Measurements from ENCODE around the gene TADA2B.
"Not testable (repeated sequence)": the region's sequence is repeated elsewhere in the genome, so short reads cannot be mapped to it uniquely, and the experiment has no call there.

The TADA2B gene

GRCh38 chr4:7083597-7084563, 40.7 kb downstream of the TADA2B start:
- DNase-seq: no peak

DNA sequence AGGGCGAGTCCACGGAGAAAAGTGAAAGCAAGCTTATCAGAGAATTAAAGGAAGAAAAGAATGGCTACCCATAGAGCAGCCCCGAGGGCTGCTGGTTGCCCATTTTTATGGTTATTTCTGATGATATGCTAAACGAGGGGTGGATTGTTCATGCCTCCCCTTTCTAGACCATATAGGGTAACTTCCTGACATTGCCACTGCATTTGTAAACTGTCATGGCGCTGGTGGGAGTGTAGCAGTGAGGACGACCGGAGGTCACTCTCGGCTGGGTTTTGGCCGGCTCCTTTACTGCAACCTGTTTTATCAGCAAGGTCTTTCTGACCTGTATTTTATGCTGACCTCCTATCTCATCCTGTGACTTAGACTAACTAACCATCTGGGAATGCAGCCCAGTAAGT, 41.4 kb downstream of the TADA2B start:
- DNase-seq: not testable (repeated sequence)

DNA sequence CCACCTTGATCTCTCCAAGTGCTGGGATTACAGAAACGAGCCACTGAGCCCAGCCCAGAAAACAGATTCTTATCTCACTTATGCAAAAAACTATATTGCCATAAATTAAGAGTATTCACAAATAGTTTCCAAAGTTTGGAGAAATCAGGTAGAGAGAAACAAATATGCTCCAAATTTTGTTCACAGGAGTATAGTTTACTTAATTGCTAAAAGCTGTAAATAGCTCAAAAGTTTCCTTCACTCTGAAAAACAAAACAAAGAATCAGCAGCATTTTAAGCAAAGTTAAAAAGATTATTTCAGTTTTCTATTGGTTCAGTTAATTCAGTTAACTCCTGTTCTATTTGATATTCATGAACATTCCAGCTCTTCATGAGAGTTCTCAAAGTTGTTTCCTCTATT, 43.2 kb downstream of the TADA2B start:
- DNase-seq: no peak

GRCh38 chr4:7087036-7087435, 43.9 kb downstream of the TADA2B start:
- DNase-seq: no peak

DNA sequence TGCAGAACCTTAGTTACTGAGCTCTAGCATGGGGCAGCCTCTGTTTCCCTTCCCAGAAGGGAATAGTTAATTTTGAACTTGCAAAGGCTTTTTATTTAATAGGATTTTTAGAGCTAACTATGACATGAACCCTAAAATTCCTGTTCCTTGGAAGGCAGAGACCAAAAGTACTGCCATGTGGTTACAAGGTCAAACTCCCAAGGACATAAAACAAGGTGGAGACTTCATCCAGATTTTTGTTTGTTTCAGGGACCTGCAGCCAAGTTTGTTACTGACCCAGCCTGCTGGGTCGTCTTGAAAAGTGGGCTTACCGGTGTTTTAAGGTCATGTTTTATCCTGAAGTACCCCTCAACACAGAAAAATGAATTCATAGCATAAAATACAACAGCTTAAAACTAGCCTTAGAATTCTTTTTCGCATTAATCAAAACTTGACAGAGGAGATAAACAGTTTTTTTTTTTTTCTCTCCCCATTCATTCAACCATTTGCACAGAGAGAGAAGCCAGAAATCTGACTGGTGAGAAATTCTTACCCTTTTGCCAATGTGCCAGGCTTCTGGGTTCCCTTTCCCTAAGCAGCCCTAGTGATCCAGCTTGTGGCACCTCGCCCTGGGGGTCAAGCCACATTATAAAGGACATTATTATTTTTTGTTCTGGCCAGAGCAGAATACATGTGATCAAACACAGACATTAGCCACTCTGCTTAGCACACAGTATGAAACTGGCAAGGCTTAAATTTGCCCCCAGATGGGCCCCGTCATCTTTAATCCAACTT, 46.2 kb downstream of the TADA2B start:
- DNase-seq: no peak

DNA sequence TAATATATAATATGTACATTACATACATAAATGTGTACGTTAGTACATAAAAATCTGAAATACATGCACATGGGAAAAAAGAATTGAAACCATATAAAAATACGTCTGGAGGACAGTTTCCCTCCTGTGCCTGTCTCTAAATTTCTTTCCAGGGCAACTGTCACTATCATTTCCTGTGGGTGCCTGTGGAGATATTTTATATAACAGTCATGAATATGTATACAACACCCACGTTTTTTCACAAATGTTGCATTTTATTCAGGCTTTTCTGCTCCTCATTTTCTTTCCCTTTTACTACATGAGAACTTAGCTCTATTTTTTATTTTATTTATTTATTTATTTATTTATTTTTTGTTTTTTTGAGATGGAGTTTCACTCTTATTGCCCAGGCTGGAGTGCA, 48.9 kb downstream of the TADA2B start:
- no peak for DNase-seq

DNA sequence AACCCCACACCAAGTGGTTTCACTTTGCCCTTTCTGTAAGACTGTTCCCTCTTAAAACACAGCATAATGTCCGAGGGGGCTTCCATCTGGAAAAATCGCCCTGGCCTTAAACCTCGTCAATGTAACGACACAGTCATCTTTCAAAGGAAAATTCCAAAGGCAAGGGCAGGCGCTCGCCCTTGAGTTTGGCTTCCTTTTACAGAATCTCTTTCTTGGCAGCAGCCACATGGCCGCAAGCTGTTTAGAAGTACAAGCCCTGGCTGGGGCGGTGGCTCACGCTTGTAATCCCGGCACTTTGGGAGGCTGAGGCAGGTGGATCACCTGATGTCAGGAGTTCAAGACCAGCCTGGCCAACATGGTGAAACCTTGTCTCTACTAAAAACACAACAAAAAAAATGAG, 51.7 kb downstream of the TADA2B start:
- DNase-seq: no peak

GRCh38 chr4:7095611-7096155, 52.5 kb downstream of the TADA2B start:
- DNase-seq: no peak

- no peak for DNase-seq
These were observed 53.1 kb downstream of the TADA2B start for GRCh38 chr4:7096236-7096635.

- DNase-seq: peak; percentile 56
These were observed 58.7 kb downstream of the TADA2B start for GRCh38 chr4:7101692-7102515.

DNA sequence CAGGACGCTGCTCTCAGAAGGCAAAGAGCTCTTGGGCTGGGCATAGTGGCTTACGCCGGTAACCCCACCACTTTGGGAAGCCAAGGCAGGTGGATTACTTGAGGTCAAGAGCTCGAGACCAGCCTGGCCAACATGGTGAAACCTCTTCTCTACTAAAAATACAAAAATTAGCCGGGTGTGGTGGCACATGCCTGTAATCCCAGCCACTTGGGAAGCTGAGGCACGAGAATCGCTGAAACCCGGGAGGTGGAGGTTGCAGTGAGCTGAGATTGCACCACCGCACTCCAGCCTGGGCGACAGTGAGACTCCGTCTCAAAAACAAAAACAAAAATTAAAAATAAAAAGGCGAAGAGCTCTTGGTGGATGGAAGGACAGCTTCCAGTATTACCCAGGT, 59.3 kb downstream of the TADA2B start:
- DNase-seq: not testable (repeated sequence)

DNA sequence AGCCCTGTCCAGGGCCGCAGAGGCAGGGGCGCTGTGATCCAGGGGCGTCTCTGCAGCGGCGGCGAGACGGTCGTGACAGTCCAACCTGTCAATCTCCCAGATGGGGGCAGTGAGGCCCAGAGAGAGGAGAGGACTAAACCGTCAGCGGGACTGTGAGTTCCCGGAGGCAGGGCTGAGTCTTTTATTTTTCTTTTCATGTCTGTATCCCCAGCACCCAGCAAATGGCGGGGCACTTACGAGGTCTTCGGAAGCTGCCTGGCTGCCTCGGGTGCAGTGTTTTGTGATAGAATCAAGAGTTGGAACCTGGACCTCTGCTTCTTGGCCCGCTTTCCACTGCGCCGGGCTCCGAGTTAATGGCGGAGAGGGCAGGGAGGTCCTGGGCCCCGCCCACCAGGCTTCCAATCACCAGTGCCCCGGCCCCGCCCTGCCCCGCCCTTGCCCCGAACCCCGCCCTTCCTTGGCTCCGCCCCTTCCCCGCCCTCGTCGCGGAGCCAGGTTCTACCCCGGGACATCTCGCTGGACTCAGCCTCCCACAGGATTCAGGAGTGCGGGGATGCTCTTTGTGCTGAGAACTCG, 59.9 kb downstream of the TADA2B start:
- DNase-seq: peak; percentile 89

- DNase-seq: no peak
These were observed 60.6 kb downstream of the TADA2B start for GRCh38 chr4:7103607-7104365.

DNA sequence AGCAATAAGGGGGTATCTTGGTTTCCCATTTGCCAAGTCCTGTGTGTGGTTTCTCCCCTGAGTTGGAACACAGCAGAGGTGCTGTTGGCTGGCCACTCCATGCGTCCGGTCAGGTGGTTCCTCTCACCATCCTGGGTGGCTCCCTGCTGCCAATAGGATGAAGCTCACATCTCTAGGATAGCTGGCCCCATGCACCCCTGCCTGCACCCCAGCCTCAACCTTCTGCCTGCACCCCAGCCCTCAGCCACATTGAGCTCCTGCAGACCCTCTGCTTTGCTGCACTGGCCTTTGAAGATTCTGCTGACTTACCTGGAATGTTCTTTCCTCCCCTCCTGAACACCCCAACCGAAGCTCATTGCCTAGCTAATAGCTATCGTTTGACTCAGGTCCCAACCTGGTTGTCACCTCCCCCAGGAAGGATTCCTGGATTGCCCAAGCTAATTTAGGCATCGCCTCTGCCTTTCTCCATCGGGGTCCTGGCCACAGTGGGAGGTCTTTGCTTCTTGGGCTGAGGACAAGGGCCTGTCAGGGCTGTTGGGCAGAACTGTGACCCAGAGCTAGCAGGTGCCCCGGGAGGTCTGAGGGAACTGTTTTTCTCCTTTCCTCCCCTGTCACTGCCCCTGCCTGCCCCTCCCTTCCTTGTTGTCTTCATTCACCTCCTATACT, 61.3 kb downstream of the TADA2B start:
- no peak for DNase-seq

- no peak for DNase-seq
These were observed 62.1 kb downstream of the TADA2B start for GRCh38 chr4:7105276-7105675.

DNA sequence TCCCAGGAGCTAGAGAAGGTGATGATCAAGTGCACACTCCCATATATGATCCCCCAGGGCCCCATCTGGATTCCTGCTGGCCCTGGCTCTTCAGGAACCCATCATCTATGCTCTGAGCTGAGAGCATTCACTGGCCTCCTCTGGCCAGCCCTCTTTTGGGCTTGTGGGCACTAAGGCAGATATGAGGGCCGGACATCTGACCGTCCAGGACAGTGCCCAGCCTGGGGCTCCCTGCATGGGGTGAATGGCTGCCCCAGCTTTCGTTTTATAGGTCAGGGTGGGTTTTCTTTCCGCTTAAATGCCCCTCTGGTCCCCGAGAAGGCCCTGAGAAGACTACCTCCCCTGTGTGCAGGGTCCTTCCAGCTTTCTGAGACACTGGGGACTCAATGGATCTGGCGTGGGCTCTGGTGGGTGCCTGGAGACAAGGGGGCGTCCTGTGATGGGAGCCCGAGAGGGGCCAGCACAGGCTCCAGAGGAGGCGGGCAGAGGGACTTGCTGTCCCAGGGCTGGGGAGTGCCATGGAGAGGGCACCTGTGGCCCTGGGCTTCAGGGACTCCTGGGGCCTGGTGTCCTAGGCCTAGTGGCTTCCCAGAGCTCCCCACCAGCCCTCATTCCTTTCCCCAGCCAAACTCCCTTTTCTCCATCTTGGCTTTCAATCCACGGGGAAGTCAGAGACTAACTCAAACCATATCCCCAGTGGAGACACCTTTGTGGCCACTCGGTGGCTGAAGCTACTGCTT, 64.2 kb downstream of the TADA2B start:
- DNase-seq: no peak
